Urothelium cell line (cell line): ENCODE data around the gene SIRT5.
A peak's percentile ranks its signal among the peaks of the same experiment; 100 is the strongest.

ENCODE experiments used
- DNase-seq: peaks from one replicate; pipeline ENCODE4 v3.0.0; 2011; ENCODE audit warnings: low spot score, mixed read lengths
- FAIRE-seq: peaks from 2 replicates; lab custom pipeline; 2011; peaks lifted over from hg19 to GRCh38; lab: Jason Lieb, UNC

SIRT5 gene

GRCh38 chr6:13586603-13587542 is 12.5 kb downstream of the SIRT5 start:
- DNase-seq = no peak

DNA sequence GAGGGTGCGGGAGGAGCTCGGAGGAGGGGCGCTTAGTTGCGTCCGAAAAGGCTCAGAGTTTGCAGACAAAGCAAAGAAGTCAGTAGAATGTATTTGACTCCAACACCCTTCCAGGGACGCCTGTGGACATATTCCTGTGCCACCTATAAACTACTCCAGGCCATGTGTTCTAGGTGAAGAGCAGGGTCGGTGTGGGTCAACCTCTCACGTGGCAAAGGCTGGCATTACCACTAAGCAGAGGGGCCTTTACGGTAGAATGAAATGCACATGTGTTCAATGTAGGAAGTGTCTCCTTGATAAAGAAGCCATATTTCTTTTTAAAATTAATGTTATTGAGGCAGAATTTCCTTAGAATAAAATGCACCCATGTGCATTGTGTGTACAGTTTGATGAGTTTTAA is 15.4 kb downstream of the SIRT5 start:
- FAIRE-seq (no peak), DNase-seq (no peak)

More at GRCh38 chr6:13586603-13587542, 12.5 kb downstream of the SIRT5 start:
- no peak for FAIRE-seq

DNA sequence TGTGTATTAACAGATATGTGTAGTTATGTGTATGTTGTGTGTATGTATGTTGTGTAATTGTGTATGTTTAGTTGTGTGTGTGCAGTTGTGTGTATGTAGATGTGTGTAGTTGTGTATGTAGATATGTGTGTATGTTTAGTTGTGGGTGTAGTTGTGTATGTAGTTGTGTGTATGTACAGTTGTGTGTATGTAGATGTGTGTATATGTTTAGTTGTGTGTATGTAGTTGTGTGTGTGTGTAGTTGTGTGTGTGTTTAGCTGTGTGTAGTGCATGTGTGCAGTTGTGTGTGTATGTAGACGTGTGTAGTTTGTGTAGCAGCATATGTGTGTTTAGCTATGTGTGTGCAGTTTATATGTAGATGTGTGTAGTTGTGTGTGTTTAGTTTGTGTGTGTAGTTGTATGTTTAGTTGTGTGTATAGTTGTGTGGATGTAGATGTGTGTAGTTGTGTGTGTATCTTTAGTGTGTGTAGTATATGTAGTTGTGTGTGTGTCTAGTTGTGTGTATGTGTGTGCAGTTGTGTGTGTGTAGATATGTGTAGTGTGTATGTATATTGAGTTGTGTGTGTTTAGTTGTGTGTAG is 16.3 kb downstream of the SIRT5 start:
- DNase-seq (no peak), FAIRE-seq (peak; percentile 56)

- FAIRE-seq = no peak
Observed at GRCh38 chr6:13591205-13591921, 17.0 kb downstream of the SIRT5 start.

GRCh38 chr6:13593103-13593502 is 18.7 kb downstream of the SIRT5 start:
- no peak for DNase-seq
- no peak for FAIRE-seq

More at GRCh38 chr6:13591205-13591921, 17.0 kb downstream of the SIRT5 start:
- DNase-seq = no peak

GRCh38 chr6:13593720-13594119 is 19.3 kb downstream of the SIRT5 start:
- no peak for FAIRE-seq
- no peak for DNase-seq

DNA sequence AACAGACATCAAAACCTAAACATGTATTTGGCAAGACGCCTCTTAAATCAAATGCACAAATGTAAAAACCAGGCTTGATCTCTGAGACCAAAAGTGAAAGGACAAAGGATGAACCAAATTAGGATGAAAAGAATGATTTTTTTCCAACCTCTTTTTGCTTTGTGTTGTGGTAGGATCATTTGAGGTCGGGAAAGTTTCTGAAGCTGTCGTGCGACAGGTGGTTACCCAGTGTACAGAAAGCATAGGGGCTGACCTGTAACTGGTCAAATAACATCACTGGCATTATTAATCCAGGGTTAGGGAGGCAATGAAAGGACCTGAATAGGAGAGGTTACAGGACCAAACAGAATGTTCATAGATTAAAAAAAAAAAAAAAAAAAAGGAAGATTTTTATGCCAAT is 22.7 kb downstream of the SIRT5 start:
- FAIRE-seq (no peak), DNase-seq (no peak)

- FAIRE-seq = no peak
Observed at GRCh38 chr6:13600036-13600435, 25.6 kb downstream of the SIRT5 start.

GRCh38 chr6:13604135-13604534 is 29.7 kb downstream of the SIRT5 start:
- FAIRE-seq (no peak), DNase-seq (no peak)

More at GRCh38 chr6:13600036-13600435, 25.6 kb downstream of the SIRT5 start:
- no peak for DNase-seq

- DNase-seq (no peak), FAIRE-seq (no peak)
Observed at GRCh38 chr6:13604546-13605416, 30.4 kb downstream of the SIRT5 start.

GRCh38 chr6:13605634-13606033 is 31.2 kb downstream of the SIRT5 start:
- DNase-seq (no peak), FAIRE-seq (no peak)

DNA sequence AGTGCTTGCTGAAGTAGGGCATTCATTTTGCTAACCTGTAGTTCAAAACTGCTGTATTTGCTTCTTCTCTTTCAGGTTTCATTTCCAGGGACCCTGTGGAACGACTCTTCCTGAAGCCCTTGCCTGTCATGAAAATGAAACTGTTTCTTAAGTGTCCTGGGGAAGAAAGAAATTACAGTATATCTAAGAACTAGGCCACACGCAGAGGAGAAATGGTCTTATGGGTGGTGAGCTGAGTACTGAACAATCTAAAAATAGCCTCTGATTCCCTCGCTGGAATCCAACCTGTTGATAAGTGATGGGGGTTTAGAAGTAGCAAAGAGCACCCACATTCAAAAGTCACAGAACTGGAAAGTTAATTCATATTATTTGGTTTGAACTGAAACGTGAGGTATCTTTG is 37.3 kb downstream of the SIRT5 start:
- DNase-seq (no peak), FAIRE-seq (no peak)

- FAIRE-seq = no peak
- no peak for DNase-seq
Observed at GRCh38 chr6:13613029-13613594, 38.7 kb downstream of the SIRT5 start.

DNA sequence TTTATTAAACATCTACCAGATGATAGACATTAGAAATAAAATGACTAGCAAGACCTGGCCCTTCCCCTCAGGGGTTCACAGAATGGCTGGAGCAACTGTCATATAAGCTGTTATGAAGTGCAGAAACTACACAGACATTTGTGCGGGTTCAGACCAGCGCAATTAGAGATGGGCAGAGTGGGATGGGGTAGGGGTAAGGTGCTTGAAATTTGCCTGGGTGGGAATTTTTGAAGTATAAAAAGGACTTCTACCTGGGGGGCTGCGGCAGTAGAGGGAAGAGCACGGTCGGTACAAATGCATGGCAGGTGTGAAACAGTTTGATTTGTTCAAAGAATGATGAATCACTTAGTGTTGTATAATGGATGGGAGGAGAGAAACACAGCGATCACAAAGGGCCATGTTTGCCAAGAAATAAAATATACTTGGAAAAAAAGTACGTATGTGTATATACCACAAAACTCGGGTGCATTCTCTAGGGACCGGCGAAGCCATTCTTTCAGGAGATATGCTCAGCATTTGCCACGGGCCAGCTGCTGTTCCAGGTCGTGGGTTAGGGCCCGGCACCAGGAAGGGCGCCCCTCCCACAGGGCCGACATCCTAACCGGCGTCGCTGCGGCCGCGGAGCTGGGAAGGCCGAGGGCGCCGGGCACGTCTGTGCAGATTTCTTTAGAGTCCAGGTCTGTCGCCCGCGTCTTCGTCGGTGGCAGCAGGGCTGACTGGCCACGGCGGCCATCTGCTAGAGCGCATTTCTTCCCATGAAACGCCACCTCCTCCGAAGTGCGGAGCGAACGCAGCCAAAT is 39.9 kb downstream of the SIRT5 start:
- no peak for FAIRE-seq
- peak; percentile 50 for DNase-seq

DNA sequence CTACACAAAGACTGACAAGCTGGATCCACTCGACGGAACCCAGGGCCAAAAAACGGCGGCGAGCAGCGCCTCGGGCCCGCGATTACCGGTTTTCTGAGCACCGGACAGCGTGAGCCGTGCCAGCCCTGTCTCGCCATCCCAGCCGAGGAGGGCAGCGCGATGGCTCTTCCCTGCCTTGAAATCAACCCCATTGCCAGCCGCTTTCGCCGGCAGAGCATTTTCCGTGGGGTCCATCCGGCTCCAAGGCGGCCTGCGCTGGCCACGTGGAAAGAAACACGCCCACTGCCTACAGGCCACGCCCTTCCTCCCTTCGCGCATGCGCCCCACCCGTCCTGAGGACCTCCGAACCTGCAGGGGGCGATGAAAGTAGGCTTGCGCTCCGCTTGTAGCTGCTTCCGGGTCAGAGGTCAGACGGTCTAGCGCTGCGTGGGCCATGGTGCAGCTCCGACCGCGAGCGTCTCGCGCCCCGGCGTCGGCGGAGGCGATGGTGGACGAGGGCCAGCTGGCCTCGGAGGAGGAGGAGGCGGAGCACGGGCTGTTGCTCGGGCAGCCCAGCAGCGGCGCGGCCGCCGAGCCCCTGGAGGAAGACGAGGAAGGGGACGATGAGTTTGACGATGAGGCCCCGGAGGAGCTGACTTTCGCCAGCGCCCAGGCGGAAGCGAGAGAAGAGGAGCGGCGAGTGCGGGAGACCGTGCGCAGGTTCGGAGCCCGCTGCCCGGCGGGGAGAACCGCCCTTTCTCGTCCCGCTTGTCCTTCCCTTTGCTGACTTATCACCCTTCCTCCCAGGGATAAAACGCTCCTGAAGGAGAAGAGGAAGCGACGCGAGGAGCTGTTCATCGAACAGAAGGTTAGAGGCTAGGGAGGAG is 40.8 kb downstream of the SIRT5 start, which contains the start of gene NOL7:
NOL7 (plus strand) TSS at position 410 of the 866 bp plus-strand sequence; CDS start at position 434, 24 bp downstream.
- FAIRE-seq (peak; percentile 83), DNase-seq (peak; percentile 97)

- FAIRE-seq (no peak), DNase-seq (peak; percentile 21)
Observed at GRCh38 chr6:13615792-13616120, 41.4 kb downstream of the SIRT5 start.

- FAIRE-seq (no peak), DNase-seq (no peak)
Observed at GRCh38 chr6:13617066-13617465, 42.7 kb downstream of the SIRT5 start.

GRCh38 chr6:13624871-13625288 is 50.5 kb downstream of the SIRT5 start:
- no peak for FAIRE-seq
- peak; percentile 26 for DNase-seq
